PC-9 (cell line): ENCODE data around the gene CEP78. TPM values are rescaled to one million over a fixed set of nuclear protein-coding genes. Genes with fewer than 3 reads are reported as not detected.

Experiments
- BruUV-seq: library from RNA; stranded (reverse); fragments of 400-500 nt; replicated peaks from 2 replicates; lab custom pipeline; 2021; lab: Mats Ljungman, UMichigan
- CTCF ChIA-PET: fragments of 300-600 bp; sonication (Branson Sonifier 250); formaldehyde crosslinking; loops from one replicate; lab custom pipeline; 2022; ENCODE audit warnings: antibody characterized with exemption; lab: Charles Lee
- POLR2A ChIA-PET: fragments of 300-600 bp; sonication (Branson Sonifier 250); formaldehyde crosslinking; loops from one replicate; lab custom pipeline; 2022; ENCODE audit warnings: antibody characterized with exemption; ENCODE audit not compliant: unreplicated experiment; lab: Charles Lee
- DNase-seq, 2 experiments: peaks; one replicate each; pipeline versions ENCODE4 v3.0.0 to v3.0.0-alpha.2; 2015 to 2022; ENCODE audit warnings: mixed read lengths in 1 of 2
- H2AFZ ChIP-seq: fragments of 200-600 bp; sonication (generic); 2 replicates; pipeline ENCODE4 v1.8.1; 2017; ENCODE audit warnings: antibody characterized with exemption
- H3F3A ChIP-seq: fragments of 200-600 bp; sonication (generic); 2 replicates; pipeline ENCODE4 v1.8.1; 2017; ENCODE audit warnings: antibody characterized with exemption, mild to moderate bottlenecking, low read depth; ENCODE audit not compliant: insufficient read depth
- H3K27ac ChIP-seq: fragments of 200-600 bp; sonication (generic); 2 replicates; pipeline ENCODE4 v1.6.1; 2016; ENCODE audit warnings: mixed run types
- H3K27me3 ChIP-seq: fragments of 200-600 bp; sonication (generic); 2 replicates; pipeline ENCODE4 v1.6.1; 2016; ENCODE audit warnings: low read depth, mixed run types; ENCODE audit not compliant: insufficient read depth
- H3K36me3 ChIP-seq: fragments of 200-600 bp; sonication (generic); 2 replicates; pipeline ENCODE4 v1.6.1; 2016; ENCODE audit warnings: low read depth, mixed run types
- H3K4me1 ChIP-seq: fragments of 200-600 bp; sonication (generic); replicated peaks from 2 replicates; pipeline ENCODE4 v1.6.1; 2016; ENCODE audit warnings: mixed run types; ENCODE audit not compliant: insufficient read depth
- H3K4me2 ChIP-seq: fragments of 200-600 bp; sonication (generic); 2 replicates; pipeline ENCODE4 v1.6.1; 2017; ENCODE audit warnings: mixed run types
- H3K4me3 ChIP-seq: fragments of 200-600 bp; sonication (generic); 2 replicates; pipeline ENCODE4 v1.6.1; 2016; ENCODE audit warnings: mixed run types
- H3K79me2 ChIP-seq: fragments of 200-600 bp; sonication (generic); 2 replicates; pipeline ENCODE4 v1.6.1; 2017; ENCODE audit warnings: low read depth, mixed run types
- H3K9me2 ChIP-seq: fragments of 200-600 bp; sonication (generic); 2 replicates; pipeline ENCODE4 v1.8.1; 2017; ENCODE audit warnings: mild to moderate bottlenecking; ENCODE audit not compliant: insufficient read depth
- H3K9me3 ChIP-seq: fragments of 200-600 bp; sonication (generic); 2 replicates; pipeline ENCODE4 v1.8.1; 2016; ENCODE audit warnings: low read depth; ENCODE audit not compliant: insufficient read depth
- H4K20me1 ChIP-seq: fragments of 200-600 bp; sonication (generic); 2 replicates; pipeline ENCODE4 v1.8.1; 2017; ENCODE audit not compliant: insufficient read depth
- EZH2 ChIP-seq: fragments of 200-600 bp; sonication (generic); IDR thresholded peaks from 2 replicates; pipeline ENCODE4 v1.8.0; 2017; ENCODE audit warnings: antibody characterized with exemption, low read depth
- intact Hi-C: fragments of 100-400 bp; cut with micrococcal nuclease; formaldehyde crosslinking; loops from one replicate; pipeline ENCODE4 v1.10.0; 2022; ENCODE audit not compliant: unreplicated experiment
- total RNA-seq: library from RNA; stranded (reverse); gene quantifications from 2 replicates; pipeline ENCODE4 v1.2.3, GENCODE V29; 2021
- TF ChIP-seq, protein P1 (sequence below): fragments of 200-600 bp; sonication (generic); conservative IDR thresholded peaks from 2 replicates; pipeline ENCODE4 v1.6.1; 2017; ENCODE audit warnings: mixed run types, antibody characterized with exemption, mild to moderate bottlenecking, moderate library complexity

Gene CEP78
- total RNA-seq, 1 experiment from 2014 or later = 37.8 TPM

DNA sequence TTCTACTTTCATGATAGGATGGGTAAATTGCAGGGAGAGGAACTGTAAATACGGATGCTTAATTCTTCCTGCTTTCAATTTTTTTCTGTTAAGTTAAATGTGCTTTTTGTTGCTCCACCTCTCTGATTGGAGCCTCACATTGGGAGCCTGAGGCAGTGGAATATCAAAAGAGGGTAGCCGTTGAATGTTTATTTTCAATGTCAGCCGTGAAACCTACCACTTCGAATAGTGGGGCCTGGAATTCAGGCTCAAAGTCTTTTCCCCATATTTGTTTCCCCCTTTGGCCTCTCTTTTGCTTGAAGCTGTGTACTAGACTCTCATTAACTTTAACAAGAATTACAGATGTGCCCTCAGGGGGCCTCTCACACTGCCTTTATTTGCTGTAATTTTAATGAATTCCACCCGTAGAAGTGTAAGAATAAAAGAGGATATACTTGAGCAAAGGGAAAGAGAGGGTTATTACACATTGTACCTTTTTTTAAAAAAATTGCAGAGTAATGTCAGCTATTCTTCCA, 90.0 kb downstream of the CEP78 start:
- Histone ChIP-seq H4K20me1 (peaks cover 73% of the 10 kb centered on the region), H3K4me3 (no peak overlapping the region), H3K27ac (no peak overlapping the region), H3K9me3 (no peaks in the 10 kb centered on the region), H2AFZ (no peak overlapping the region), H3K9me2 (no peaks in the 10 kb centered on the region), H3K36me3 (peaks cover 62% of the 10 kb centered on the region), H3K79me2 (no peaks in the 10 kb centered on the region), H3K27me3 (no peaks in the 10 kb centered on the region), H3F3A (peaks cover 8% of the 10 kb centered on the region; the same call in 1 of the 2 replicates), H3K4me2 (no peak overlapping the region), H3K4me1 (no peaks in the 10 kb centered on the region)
- TF ChIP-seq, protein P1, sequence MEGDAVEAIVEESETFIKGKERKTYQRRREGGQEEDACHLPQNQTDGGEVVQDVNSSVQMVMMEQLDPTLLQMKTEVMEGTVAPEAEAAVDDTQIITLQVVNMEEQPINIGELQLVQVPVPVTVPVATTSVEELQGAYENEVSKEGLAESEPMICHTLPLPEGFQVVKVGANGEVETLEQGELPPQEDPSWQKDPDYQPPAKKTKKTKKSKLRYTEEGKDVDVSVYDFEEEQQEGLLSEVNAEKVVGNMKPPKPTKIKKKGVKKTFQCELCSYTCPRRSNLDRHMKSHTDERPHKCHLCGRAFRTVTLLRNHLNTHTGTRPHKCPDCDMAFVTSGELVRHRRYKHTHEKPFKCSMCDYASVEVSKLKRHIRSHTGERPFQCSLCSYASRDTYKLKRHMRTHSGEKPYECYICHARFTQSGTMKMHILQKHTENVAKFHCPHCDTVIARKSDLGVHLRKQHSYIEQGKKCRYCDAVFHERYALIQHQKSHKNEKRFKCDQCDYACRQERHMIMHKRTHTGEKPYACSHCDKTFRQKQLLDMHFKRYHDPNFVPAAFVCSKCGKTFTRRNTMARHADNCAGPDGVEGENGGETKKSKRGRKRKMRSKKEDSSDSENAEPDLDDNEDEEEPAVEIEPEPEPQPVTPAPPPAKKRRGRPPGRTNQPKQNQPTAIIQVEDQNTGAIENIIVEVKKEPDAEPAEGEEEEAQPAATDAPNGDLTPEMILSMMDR = no peak
- TF ChIP-seq EZH2 = no peak
- intact Hi-C loops = loop anchor here (10.0 kb wide), 1 partner anchor 61 kb away; no protein-coding TSS in a partner anchor
- ChIA-PET POLR2A (no interaction called here), CTCF (no interaction called here)
- DNase-seq = no peak
- BruUV-seq = no TSS peak

DNA sequence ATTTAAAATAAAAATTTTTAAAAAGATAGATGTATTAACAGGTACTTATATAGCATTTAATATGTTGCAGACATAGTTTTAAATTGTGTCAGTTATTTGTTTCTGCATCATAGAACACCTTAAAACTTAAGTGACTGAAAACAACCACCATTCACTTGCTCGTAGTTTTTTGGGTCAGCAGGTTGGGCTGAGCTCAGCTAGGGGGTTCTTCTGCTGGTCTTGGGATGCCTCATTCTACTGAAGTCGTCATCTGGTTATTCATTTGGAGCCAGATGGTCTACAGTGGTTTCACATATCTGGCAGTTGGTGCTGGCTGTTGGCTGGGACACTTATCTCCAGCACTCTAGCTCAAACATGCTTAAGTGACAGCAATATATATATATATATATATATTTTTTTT, 90.7 kb downstream of the CEP78 start:
- Histone ChIP-seq H3K4me2 (no peak overlapping the region), H3K79me2 (no peaks in the 10 kb centered on the region), H3F3A (peaks cover 9% of the 10 kb centered on the region; the same call in 1 of the 2 replicates), H4K20me1 (peaks cover 67% of the 10 kb centered on the region), H3K9me2 (no peaks in the 10 kb centered on the region), H2AFZ (no peak overlapping the region), H3K36me3 (peaks cover 56% of the 10 kb centered on the region), H3K4me1 (no peaks in the 10 kb centered on the region), H3K27me3 (no peaks in the 10 kb centered on the region), H3K27ac (no peak overlapping the region), H3K9me3 (no peaks in the 10 kb centered on the region), H3K4me3 (no peak overlapping the region)
- TF ChIP-seq, protein P1 = no peak
- no peak for TF ChIP-seq EZH2
- POLR2A ChIA-PET = no interaction called here
- DNase-seq = no peak
- BruUV-seq = no TSS peak
- CTCF ChIA-PET = no interaction called here
- intact Hi-C loops = loop anchor here (10.0 kb wide), 1 partner anchor 62 kb away; no protein-coding TSS in a partner anchor

Other genes with a start within 250 kb of the CEP78 start
- 51.6 and 53.5 TPM in 2 replicates for gene GNAQ, start 204.3 kb upstream of the CEP78 start, total RNA-seq
- 238 and 315 TPM in 2 replicates for gene PSAT1, start 61.0 kb downstream of the CEP78 start, total RNA-seq